Uterus (tissue), 4 donors: ENCODE results near the gene MRPL43. TPM values are rescaled to one million over a fixed set of nuclear protein-coding genes. Genes with fewer than 3 reads are reported as not detected.

ENCODE experiments used
- DNase-seq, 2 donors: peaks; one replicate each; pipeline ENCODE4 v3.0.0-alpha.2; 2019 to 2020
- H3K27ac ChIP-seq, 2 donors: fragments of 200-600 bp; sonication (generic); 1 replicate in 1 of 2; 2 replicates in 1 of 2; pipeline ENCODE4 v1.5.1; 2016 to 2018
- H3K27me3 ChIP-seq, 2 donors: fragments of 200-600 bp; sonication (generic); one replicate each; pipeline ENCODE4 v1.5.1; 2018 to 2019; ENCODE audit warnings: control low read depth in 1 of 2
- H3K36me3 ChIP-seq, 2 donors: fragments of 200-600 bp; sonication (generic); one replicate each; pipeline ENCODE4 v1.5.1; 2019; ENCODE audit warnings: control low read depth in 1 of 2
- H3K4me1 ChIP-seq, 2 donors: fragments of 200-600 bp; sonication (generic); one replicate each; pipeline ENCODE4 v1.5.1; 2018 to 2019; ENCODE audit warnings: control low read depth in 1 of 2
- H3K4me3 ChIP-seq, 2 donors: fragments of 200-600 bp; sonication (generic); 1 replicate in 1 of 2; 2 replicates in 1 of 2; pipeline ENCODE4 v1.5.1; 2018 to 2019; ENCODE audit warnings: mild to moderate bottlenecking in 1 of 2
- H3K9me3 ChIP-seq, 2 donors: fragments of 200-600 bp; sonication (generic); one replicate each; pipeline ENCODE4 v1.5.1; 2019; ENCODE audit warnings: control low read depth in 1 of 2
- CTCF ChIP-seq, 4 experiments: fragments of 200-600 bp in 2 of 4; fragments of 450-650 bp in 2 of 4; sonication (generic) in 2 of 4; IDR thresholded peaks; one replicate each; pipeline ENCODE4 v1.5.1; 2016 to 2019; ENCODE audit warnings: antibody characterized with exemption in 4 of 4, mild to moderate bottlenecking in 2 of 4, moderate library complexity in 1 of 4
- POLR2A ChIP-seq, 2 donors: fragments of 450-650 bp; IDR thresholded peaks; one replicate each; pipeline ENCODE4 v1.6.1; 2016; ENCODE audit warnings: antibody characterized with exemption in 2 of 2, mild to moderate bottlenecking in 1 of 2, moderate library complexity in 1 of 2
- intact Hi-C: fragments of 100-400 bp; cut with DNase I; formaldehyde crosslinking; loops from one replicate; pipeline ENCODE4 v1.15.1; 2023; ENCODE audit warnings: low total_unique reads
- total RNA-seq, 4 donors: library from RNA; depleted of rRNA in 3 of 4; stranded (reverse); fragments of >200 nt in 3 of 4; gene quantifications; one replicate each; pipeline versions ENCODE4 v1.1.0 to v1.2.4, GENCODE V29; 2014 to 2023
- donor health status: DM: yes; HTN: yes; CAD: no.

Gene MRPL43
- total RNA-seq, 4 donors from 2014 or later: 36.9 to 134 (median 51.8) TPM

- H3K36me3 ChIP-seq: no peaks in the 10 kb centered on the region
- H3K27me3 ChIP-seq: no peaks in the 10 kb centered on the region
- intact Hi-C loops: no loop called here
- TF ChIP-seq CTCF (IDR thresholded peaks at IDR 0.05) (peak; percentile 88 to 97 (median 94)), POLR2A (IDR thresholded peaks at IDR 0.05) (peak; percentile 93 to 99)
- no peaks in the 10 kb centered on the region for H3K9me3 ChIP-seq
- H3K4me1 ChIP-seq: peaks cover 0 to 11% of the 10 kb centered on the region in 2 donors
- H3K4me3 ChIP-seq: peak overlapping the region; percentile 88 to 93
- DNase-seq: peak; percentile 77 to 87
- H3K27ac ChIP-seq: peak overlapping the region; percentile 100
Measured at GRCh38 chr10:100998991-100999741, 11.9 kb upstream of the MRPL43 start.

GRCh38 chr10:100998183-100998990 lies 11.1 kb upstream of the MRPL43 start:
- no peaks in the 10 kb centered on the region for H3K27me3 ChIP-seq
- peak overlapping the region; percentile 88 to 93 for H3K4me3 ChIP-seq
- no peaks in the 10 kb centered on the region for H3K9me3 ChIP-seq
- H3K27ac ChIP-seq: peak overlapping the region; percentile 100
- H3K36me3 ChIP-seq: no peaks in the 10 kb centered on the region
- intact Hi-C loops: no loop called here
- peaks cover 0 to 11% of the 10 kb centered on the region in 2 donors for H3K4me1 ChIP-seq
- DNase-seq: peak; percentile 85 to 88
- no peak for TF ChIP-seq CTCF (IDR thresholded peaks at IDR 0.05)
- TF ChIP-seq POLR2A (IDR thresholded peaks at IDR 0.05): peak in 1 of 2 donors; percentile 11

GRCh38 chr10:100997360-100998182 lies 10.3 kb upstream of the MRPL43 start:
- peak overlapping the region; percentile 88 to 93 for H3K4me3 ChIP-seq
- intact Hi-C loops: no loop called here
- TF ChIP-seq CTCF (IDR thresholded peaks at IDR 0.05) (peak; percentile 75 to 89 (median 82)), POLR2A (IDR thresholded peaks at IDR 0.05) (peak in 1 of 2 donors; percentile 35)
- DNase-seq: peak; percentile 69 to 70
- no peaks in the 10 kb centered on the region for H3K27me3 ChIP-seq
- H3K4me1 ChIP-seq: peaks cover 0 to 8% of the 10 kb centered on the region in 2 donors
- no peaks in the 10 kb centered on the region for H3K36me3 ChIP-seq
- H3K9me3 ChIP-seq: no peaks in the 10 kb centered on the region
- H3K27ac ChIP-seq: peak overlapping the region; percentile 100

GRCh38 chr10:100996678-100997359 lies 9.5 kb upstream of the MRPL43 start:
- Histone ChIP-seq H3K4me3 (peak overlapping the region; percentile 88 to 93), H3K36me3 (no peaks in the 10 kb centered on the region), H3K27me3 (no peaks in the 10 kb centered on the region), H3K27ac (peak overlapping the region; percentile 100), H3K4me1 (peaks cover 0 to 2% of the 10 kb centered on the region in 2 donors), H3K9me3 (no peaks in the 10 kb centered on the region)
- intact Hi-C loops: no loop called here
- TF ChIP-seq POLR2A (IDR thresholded peaks at IDR 0.05) (no peak), CTCF (IDR thresholded peaks at IDR 0.05) (peak in 1 of 4 experiments; percentile 9)
- DNase-seq: no peak
